Psoas muscle (tissue), 8 donors: ENCODE data around the gene SOHLH1. TPM values are rescaled to one million over a fixed set of nuclear protein-coding genes. Genes with fewer than 3 reads are reported as not detected.

ENCODE experiments used
- ATAC-seq, 4 donors: fragments of 200-7000 bp; cut with Tn5 transposase; one replicate each; pipeline ENCODE4 v1.9.1; 2020; ENCODE audit warnings: moderate library complexity in 3 of 4, mild to moderate bottlenecking in 2 of 4
- DNase-seq, 2 donors: peaks; one replicate each; pipeline ENCODE4 v3.0.0-alpha.2; 2020
- H3K27ac ChIP-seq: fragments of 200-600 bp; one replicate; pipeline ENCODE4 v1.8.0; 2022
- H3K27me3 ChIP-seq, 3 donors: fragments of 200-600 bp in 1 of 3; one replicate each; pipeline versions ENCODE4 v1.6.1 to v1.8.0; 2013 to 2022; ENCODE audit warnings: low read length in 2 of 3, mild to moderate bottlenecking in 2 of 3, moderate library complexity in 1 of 3; ENCODE audit not compliant: insufficient read depth in 3 of 3
- H3K36me3 ChIP-seq, 2 donors: fragments of 200-600 bp in 1 of 2; one replicate each; pipeline versions ENCODE4 v1.6.1 to v1.8.0; 2013 to 2022; ENCODE audit warnings: low read depth in 1 of 2, mild to moderate bottlenecking in 1 of 2, moderate library complexity in 1 of 2; ENCODE audit not compliant: insufficient read depth in 1 of 2
- H3K4me1 ChIP-seq: fragments of 200-600 bp; one replicate; pipeline ENCODE4 v1.8.0; 2022
- H3K4me3 ChIP-seq: fragments of 200-600 bp; one replicate; pipeline ENCODE4 v1.8.0; 2022; ENCODE audit warnings: mild to moderate bottlenecking
- H3K9me3 ChIP-seq: fragments of 200-600 bp; one replicate; pipeline ENCODE4 v1.8.0; 2022
- WGBS, 3 donors: extraction: QIAGEN DNeasy Blood & Tissue Kit; methylation state at CpG; one replicate each; pipeline versions ENCODE4 v1.1.6 to v1.1.7; 2013; 5-methylcytosine and 5-hydroxymethylcytosine counted together
- intact Hi-C, 2 donors: fragments of 100-400 bp; cut with DNase I; formaldehyde crosslinking; loops; one replicate each; pipeline versions ENCODE4 v1.11.0 to v1.14.2; 2022
- polyA plus RNA-seq, 3 donors: library from polyadenylated mRNA; stranded (reverse); fragments of 200-250 nt; gene quantifications; one replicate each; pipeline ENCODE4 v1.2.3, GENCODE V29; 2013
- total RNA-seq, 4 donors: library from RNA; stranded (reverse); fragmentation: NEBNext Ultra II Directional in 2 of 4; extraction: Animal tissue kit (Norgen Biotek cat#: 25700) in 2 of 4; gene quantifications; one replicate each; pipeline versions ENCODE4 v1.2.1 to v1.2.4, GENCODE V29; 2021 to 2023
- TF ChIP-seq, protein P1 (sequence below): fragments of 200-600 bp; IDR thresholded peaks from one replicate; pipeline ENCODE4 v1.8.0; 2022; ENCODE audit warnings: antibody characterized with exemption
- donor health status: healthy with polysubstance abuse.
- donor health status: DM: no; HTN: no; CAD: no; lungs with moderate emphysema.
- donor health status: Bipolar disorder and iron deficiency.
- donor health status: healthy.
- donor health status: DM: yes; HTN: yes; CAD: no.
- donor health status: DM: no; HTN: no; CAD: no.
- donor health status: DM: no; HTN: no; CAD: no.
- donor health status: DM: yes; HTN: yes; CAD: no.

SOHLH1 gene
- total and polyA plus RNA-seq, 7 donors = not detected

GRCh38 chr9:135663451-135663770, 35.9 kb downstream of the SOHLH1 start:
- Histone ChIP-seq H3K4me3 (no peak overlapping the region), H3K4me1 (no peaks in the 10 kb centered on the region), H3K9me3 (no peaks in the 10 kb centered on the region), H3K36me3 (no peaks in the 10 kb centered on the region), H3K27me3 (peaks cover 0 to 34% (median 7%) of the 10 kb centered on the region in 3 donors), H3K27ac (no peak overlapping the region)
- intact Hi-C loops = no loop called here
- ATAC-seq = no peak
- peak in 1 of 2 donors; percentile 13 for DNase-seq
- WGBS, 3 donors = 69 to 83% (median 69%) methylated on average over 2 to 3 of the region's 3 CpGs
- TF ChIP-seq, protein P1, sequence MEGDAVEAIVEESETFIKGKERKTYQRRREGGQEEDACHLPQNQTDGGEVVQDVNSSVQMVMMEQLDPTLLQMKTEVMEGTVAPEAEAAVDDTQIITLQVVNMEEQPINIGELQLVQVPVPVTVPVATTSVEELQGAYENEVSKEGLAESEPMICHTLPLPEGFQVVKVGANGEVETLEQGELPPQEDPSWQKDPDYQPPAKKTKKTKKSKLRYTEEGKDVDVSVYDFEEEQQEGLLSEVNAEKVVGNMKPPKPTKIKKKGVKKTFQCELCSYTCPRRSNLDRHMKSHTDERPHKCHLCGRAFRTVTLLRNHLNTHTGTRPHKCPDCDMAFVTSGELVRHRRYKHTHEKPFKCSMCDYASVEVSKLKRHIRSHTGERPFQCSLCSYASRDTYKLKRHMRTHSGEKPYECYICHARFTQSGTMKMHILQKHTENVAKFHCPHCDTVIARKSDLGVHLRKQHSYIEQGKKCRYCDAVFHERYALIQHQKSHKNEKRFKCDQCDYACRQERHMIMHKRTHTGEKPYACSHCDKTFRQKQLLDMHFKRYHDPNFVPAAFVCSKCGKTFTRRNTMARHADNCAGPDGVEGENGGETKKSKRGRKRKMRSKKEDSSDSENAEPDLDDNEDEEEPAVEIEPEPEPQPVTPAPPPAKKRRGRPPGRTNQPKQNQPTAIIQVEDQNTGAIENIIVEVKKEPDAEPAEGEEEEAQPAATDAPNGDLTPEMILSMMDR = no peak

DNA sequence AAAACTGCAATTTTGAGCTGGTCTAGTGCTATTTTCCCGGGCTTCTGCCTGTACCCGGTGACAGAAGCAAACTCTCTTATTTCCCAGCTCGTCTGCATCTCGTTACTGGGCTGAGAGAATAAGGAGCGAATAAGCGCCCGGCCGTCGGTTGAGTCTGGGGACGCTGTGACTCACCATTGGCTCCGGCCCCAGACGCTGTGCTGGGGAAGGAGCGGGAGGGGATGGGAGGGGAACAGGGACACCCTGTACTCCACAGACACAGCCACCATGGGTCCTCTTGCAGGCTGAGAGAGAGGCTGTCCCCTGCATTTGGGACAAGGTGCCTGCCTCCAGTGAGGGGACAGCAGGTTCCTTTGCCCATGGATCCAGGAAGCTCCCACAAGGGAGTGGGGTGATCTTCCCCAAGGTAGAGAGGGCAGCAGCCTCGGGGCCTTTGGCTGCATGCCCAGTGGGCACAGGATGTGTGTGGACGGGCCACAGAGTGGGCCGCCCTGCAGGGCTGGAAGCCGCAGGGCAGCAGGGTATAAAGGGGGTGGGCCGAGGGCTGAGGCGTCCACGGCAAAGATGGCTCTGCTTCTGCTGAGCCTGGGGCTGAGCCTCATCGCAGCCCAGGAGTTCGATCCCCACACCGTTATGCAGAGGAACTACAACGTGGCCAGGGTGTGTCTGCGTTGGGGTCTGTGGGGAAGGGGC, 36.4 kb downstream of the SOHLH1 start, which contains the start of gene LCN9:
LCN9 (plus strand) TSS at position 552 of the 693 bp plus-strand sequence; CDS start at position 565, 13 bp downstream.
- no peak for DNase-seq
- intact Hi-C loops = no loop called here
- TF ChIP-seq, protein P1 = no peak
- no peaks in the 10 kb centered on the region for H3K9me3 ChIP-seq
- 31 to 49% (median 37%) methylated on average over 23 to 25 of the region's 25 CpGs for WGBS, 3 donors
- no peak within 1 kb of the TSS for H3K4me3 ChIP-seq
- no peak for ATAC-seq
- H3K27ac ChIP-seq = no peak within 1 kb of the TSS
- H3K27me3 ChIP-seq = peaks cover 0 to 34% (median 7%) of the 10 kb centered on the region in 3 donors
- H3K36me3 ChIP-seq = no peaks in the 10 kb centered on the region
- no peaks in the 10 kb centered on the region for H3K4me1 ChIP-seq

- H3K36me3 ChIP-seq = no peaks in the 10 kb centered on the region
- TF ChIP-seq, protein P1 = no peak
- intact Hi-C loops = no loop called here
- ATAC-seq (no peak), DNase-seq (no peak)
- no peak overlapping the region for H3K4me3 ChIP-seq
- H3K4me1 ChIP-seq = no peaks in the 10 kb centered on the region
- 38 to 50% (median 50%) methylated on average over 19 of the region's 19 CpGs for WGBS, 3 donors
- peaks cover 0 to 30% (median 5%) of the 10 kb centered on the region in 3 donors for H3K27me3 ChIP-seq
- H3K9me3 ChIP-seq = no peaks in the 10 kb centered on the region
- H3K27ac ChIP-seq = no peak overlapping the region
These were observed 37.3 kb downstream of the SOHLH1 start for GRCh38 chr9:135661816-135662560.

GRCh38 chr9:135660407-135660806, 38.9 kb downstream of the SOHLH1 start:
- Histone ChIP-seq H3K36me3 (no peaks in the 10 kb centered on the region), H3K4me1 (no peaks in the 10 kb centered on the region), H3K27ac (no peak overlapping the region), H3K9me3 (no peaks in the 10 kb centered on the region), H3K27me3 (peaks cover 0 to 29% (median 5%) of the 10 kb centered on the region in 3 donors), H3K4me3 (no peak overlapping the region)
- ATAC-seq (no peak), DNase-seq (no peak)
- WGBS, 3 donors = 93 to 95% (median 94%) methylated on average over 22 of the region's 22 CpGs
- TF ChIP-seq, protein P1 = no peak
- intact Hi-C loops = no loop called here
